Measurements from ENCODE around the gene ECE2.

GRCh38 chr3:184334470-184335158 lies 58.8 kb downstream of the ECE2 start:
- no peak for TF ChIP-seq YY1 (IDR thresholded peaks at IDR 0.05; ENCODE audit: insufficient read depth, insufficient read length)
- TF ChIP-seq ZNF274 (IDR thresholded peaks at IDR 0.05; ENCODE audit: low read depth, low read length), result no peak

Measured in NT2/D1 (cell line).